HepG2 (cell line): ENCODE results near the gene LGALS1. TPM values are rescaled to one million over a fixed set of nuclear protein-coding genes. Genes with fewer than 3 reads are reported as not detected.

Source experiments
- ARNT ChIP-seq: fragments of 450-650 bp; IDR thresholded peaks from 2 replicates; pipeline ENCODE4 v1.6.1; 2017
- CBFB ChIP-seq: sonication (generic); formaldehyde crosslinking; IDR thresholded peaks from 2 replicates; pipeline ENCODE4 v1.4.0; 2020; ENCODE audit warnings: missing genetic modification reagents
- DMAP1 ChIP-seq: IDR thresholded peaks from 2 replicates; pipeline ENCODE4 v1.6.1; 2016
- KAT8 ChIP-seq: IDR thresholded peaks from 2 replicates; pipeline ENCODE4 v1.6.1; 2016; ENCODE audit warnings: missing genetic modification reagents, missing compliant biosample characterization
- MAFG ChIP-seq: sonication (generic); formaldehyde crosslinking; IDR thresholded peaks from 2 replicates; pipeline ENCODE4 v1.5.1; 2020; ENCODE audit warnings: mild to moderate bottlenecking, missing genetic modification reagents
- NBN ChIP-seq: fragments of 450-650 bp; conservative IDR thresholded peaks from 2 replicates; pipeline ENCODE4 v1.6.1; 2017
- PAX8 ChIP-seq: sonication (generic); formaldehyde crosslinking; IDR thresholded peaks from 2 replicates; pipeline ENCODE4 v1.8.0; 2022; ENCODE audit warnings: mild to moderate bottlenecking, missing genetic modification reagents, borderline replicate concordance
- RXRA ChIP-seq: sonication (generic); formaldehyde crosslinking; IDR thresholded peaks from 2 replicates; pipeline ENCODE4 v1.5.1; 2020; ENCODE audit warnings: missing genetic modification reagents
- ZFX ChIP-seq: sonication (generic); formaldehyde crosslinking; IDR thresholded peaks from 2 replicates; pipeline ENCODE4 v1.4.0; 2020; ENCODE audit warnings: mild to moderate bottlenecking, low read depth, missing genetic modification reagents, moderate library complexity
- ZSCAN9 ChIP-seq: IDR thresholded peaks from 2 replicates; pipeline ENCODE4 v1.6.1; 2016; ENCODE audit warnings: borderline replicate concordance
- polyA plus RNA-seq, 8 experiments: library from polyadenylated mRNA; depleted of rRNA in 3 of 8; stranded (reverse) in 7 of 8; unstranded in 1 of 8; fragments of >200 nt; fragmentation: Illumina TruSeq in 4 of 8; extraction: Trizol in 4 of 8; gene quantifications; 2 replicates each; pipeline versions ENCODE4 v1.2.1 to v1.2.3, GENCODE V29; 2011 to 2016; ENCODE audit warnings: low read depth in 4 of 8, missing spikeins in 1 of 8, mixed read lengths in 1 of 8; ENCODE audit not compliant: insufficient read depth in 1 of 8
- total RNA-seq, 5 experiments: library from RNA; depleted of rRNA; stranded (reverse); fragments of >200 nt; fragmentation: Illumina TruSeq; extraction: Trizol; gene quantifications; 2 replicates each; pipeline ENCODE4 v1.2.3, GENCODE V29; 2016; ENCODE audit warnings: low read depth in 1 of 5
- TF ChIP-seq, protein P1 (sequence below): sonication (generic); formaldehyde crosslinking; IDR thresholded peaks from 2 replicates; pipeline ENCODE4 v1.5.1; 2020; ENCODE audit warnings: mild to moderate bottlenecking, missing genetic modification reagents, moderate library complexity
- TF ChIP-seq, protein P2 (sequence below): sonication (generic); formaldehyde crosslinking; IDR thresholded peaks from 2 replicates; pipeline ENCODE4 v1.5.1; 2020; ENCODE audit warnings: missing genetic modification reagents, mild to moderate bottlenecking, borderline replicate concordance
- TF ChIP-seq, protein P3 (sequence below): IDR thresholded peaks from 2 replicates; pipeline ENCODE4 v1.6.1; 2016; ENCODE audit warnings: low read depth, borderline replicate concordance
- TF ChIP-seq, protein P4 (sequence below): IDR thresholded peaks from 2 replicates; pipeline ENCODE4 v1.6.1; 2016; ENCODE audit warnings: missing genetic modification reagents, missing compliant biosample characterization
- TF ChIP-seq, protein P5 (sequence below): sonication (generic); formaldehyde crosslinking; IDR thresholded peaks from 2 replicates; pipeline ENCODE4 v1.8.0; 2022; ENCODE audit warnings: mild to moderate bottlenecking, missing genetic modification reagents; ENCODE audit not compliant: insufficient replicate concordance
- TF ChIP-seq, protein P6 (sequence below): sonication (generic); formaldehyde crosslinking; IDR thresholded peaks from 2 replicates; pipeline ENCODE4 v1.5.0; 2020; ENCODE audit warnings: missing genetic modification reagents

The LGALS1 gene
- total and polyA plus RNA-seq, 2 of the 13 experiments (the other 11 are each of a cell fraction or from before 2014, with no cell fraction given): 103 to 858 TPM

DNA sequence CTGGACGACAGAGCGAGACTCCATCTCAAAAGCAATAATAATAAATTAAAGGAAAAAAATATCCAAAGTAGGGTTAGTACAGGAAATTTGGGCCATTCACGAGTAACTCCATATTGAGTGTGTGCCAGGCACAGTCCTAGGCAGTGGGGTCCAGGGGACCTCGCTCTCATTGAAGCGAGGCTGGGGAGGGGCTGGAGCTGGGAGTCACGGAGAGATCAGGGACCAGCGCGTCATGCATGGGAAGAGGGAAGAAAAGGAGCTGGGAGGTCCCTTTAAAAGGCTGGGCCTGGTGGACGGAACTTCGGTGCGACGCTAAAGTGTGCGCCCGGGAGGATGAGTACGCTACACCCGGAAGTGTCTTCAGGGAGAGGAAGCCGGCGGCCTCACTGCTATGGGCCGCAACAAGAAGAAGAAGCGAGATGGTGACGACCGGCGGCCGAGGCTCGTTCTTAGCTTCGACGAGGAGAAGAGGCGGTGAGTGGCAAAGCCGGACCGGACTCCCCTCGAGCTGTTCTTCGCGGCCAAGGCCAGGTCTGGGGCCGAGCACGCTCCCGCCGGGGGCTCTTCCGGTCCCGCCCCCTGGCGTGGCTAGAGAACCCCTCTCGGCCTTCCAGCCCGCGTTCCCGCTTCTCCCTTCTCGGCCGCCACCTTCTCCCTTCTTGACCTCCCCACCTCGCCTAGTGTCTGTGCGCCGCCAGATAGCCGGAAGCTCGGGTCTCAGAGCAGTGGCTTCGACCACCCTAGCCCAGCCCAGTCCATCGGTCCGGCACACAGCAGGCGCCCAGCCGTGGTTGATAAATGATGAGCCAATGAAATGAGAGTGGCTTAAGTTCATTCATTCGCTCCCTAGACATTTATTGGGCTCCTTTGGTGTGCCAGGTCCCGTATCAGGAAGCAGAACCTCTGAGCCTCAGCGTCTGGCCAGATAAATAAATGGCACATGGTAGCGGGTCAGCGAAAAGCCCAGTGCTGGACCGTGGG, 10.9 kb downstream of the LGALS1 start, which contains the start of gene NOL12 (continued):
- TF ChIP-seq, protein P1, sequence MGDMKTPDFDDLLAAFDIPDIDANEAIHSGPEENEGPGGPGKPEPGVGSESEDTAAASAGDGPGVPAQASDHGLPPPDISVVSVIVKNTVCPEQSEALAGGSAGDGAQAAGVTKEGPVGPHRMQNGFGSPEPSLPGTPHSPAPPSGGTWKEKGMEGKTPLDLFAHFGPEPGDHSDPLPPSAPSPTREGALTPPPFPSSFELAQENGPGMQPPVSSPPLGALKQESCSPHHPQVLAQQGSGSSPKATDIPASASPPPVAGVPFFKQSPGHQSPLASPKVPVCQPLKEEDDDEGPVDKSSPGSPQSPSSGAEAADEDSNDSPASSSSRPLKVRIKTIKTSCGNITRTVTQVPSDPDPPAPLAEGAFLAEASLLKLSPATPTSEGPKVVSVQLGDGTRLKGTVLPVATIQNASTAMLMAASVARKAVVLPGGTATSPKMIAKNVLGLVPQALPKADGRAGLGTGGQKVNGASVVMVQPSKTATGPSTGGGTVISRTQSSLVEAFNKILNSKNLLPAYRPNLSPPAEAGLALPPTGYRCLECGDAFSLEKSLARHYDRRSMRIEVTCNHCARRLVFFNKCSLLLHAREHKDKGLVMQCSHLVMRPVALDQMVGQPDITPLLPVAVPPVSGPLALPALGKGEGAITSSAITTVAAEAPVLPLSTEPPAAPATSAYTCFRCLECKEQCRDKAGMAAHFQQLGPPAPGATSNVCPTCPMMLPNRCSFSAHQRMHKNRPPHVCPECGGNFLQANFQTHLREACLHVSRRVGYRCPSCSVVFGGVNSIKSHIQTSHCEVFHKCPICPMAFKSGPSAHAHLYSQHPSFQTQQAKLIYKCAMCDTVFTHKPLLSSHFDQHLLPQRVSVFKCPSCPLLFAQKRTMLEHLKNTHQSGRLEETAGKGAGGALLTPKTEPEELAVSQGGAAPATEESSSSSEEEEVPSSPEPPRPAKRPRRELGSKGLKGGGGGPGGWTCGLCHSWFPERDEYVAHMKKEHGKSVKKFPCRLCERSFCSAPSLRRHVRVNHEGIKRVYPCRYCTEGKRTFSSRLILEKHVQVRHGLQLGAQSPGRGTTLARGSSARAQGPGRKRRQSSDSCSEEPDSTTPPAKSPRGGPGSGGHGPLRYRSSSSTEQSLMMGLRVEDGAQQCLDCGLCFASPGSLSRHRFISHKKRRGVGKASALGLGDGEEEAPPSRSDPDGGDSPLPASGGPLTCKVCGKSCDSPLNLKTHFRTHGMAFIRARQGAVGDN: peak; percentile 91
- TF ChIP-seq KAT8 (peak; percentile 99), ZSCAN9 (CRISPR knock-in tag) (peak; percentile 69; the same call in 1 of the 2 replicates), NBN (no peak), MAFG (CRISPR knock-in tag) (no peak), ZFX (peak; percentile 98), RXRA (CRISPR knock-in tag) (peak; percentile 70), PAX8 (CRISPR knock-in tag) (peak; percentile 63; the same call in 1 of the 2 replicates), DMAP1 (CRISPR knock-in tag) (peak; percentile 93), ARNT (no peak), CBFB (CRISPR knock-in tag) (peak; percentile 83)
- TF ChIP-seq, protein P2, sequence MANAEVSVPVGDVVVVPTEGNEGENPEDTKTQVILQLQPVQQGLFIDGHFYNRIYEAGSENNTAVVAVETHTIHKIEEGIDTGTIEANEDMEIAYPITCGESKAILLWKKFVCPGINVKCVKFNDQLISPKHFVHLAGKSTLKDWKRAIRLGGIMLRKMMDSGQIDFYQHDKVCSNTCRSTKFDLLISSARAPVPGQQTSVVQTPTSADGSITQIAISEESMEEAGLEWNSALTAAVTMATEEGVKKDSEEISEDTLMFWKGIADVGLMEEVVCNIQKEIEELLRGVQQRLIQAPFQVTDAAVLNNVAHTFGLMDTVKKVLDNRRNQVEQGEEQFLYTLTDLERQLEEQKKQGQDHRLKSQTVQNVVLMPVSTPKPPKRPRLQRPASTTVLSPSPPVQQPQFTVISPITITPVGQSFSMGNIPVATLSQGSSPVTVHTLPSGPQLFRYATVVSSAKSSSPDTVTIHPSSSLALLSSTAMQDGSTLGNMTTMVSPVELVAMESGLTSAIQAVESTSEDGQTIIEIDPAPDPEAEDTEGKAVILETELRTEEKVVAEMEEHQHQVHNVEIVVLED (CRISPR knock-in tag): peak; percentile 77
- TF ChIP-seq, protein P3, sequence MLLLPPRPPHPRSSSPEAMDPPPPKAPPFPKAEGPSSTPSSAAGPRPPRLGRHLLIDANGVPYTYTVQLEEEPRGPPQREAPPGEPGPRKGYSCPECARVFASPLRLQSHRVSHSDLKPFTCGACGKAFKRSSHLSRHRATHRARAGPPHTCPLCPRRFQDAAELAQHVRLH (CRISPR knock-in tag): 0 out of 2 replicates have a peak, but pooled peaks have one; percentile 50
- TF ChIP-seq, protein P4, sequence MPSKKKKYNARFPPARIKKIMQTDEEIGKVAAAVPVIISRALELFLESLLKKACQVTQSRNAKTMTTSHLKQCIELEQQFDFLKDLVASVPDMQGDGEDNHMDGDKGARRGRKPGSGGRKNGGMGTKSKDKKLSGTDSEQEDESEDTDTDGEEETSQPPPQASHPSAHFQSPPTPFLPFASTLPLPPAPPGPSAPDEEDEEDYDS (CRISPR knock-in tag): no peak
- TF ChIP-seq, protein P5, sequence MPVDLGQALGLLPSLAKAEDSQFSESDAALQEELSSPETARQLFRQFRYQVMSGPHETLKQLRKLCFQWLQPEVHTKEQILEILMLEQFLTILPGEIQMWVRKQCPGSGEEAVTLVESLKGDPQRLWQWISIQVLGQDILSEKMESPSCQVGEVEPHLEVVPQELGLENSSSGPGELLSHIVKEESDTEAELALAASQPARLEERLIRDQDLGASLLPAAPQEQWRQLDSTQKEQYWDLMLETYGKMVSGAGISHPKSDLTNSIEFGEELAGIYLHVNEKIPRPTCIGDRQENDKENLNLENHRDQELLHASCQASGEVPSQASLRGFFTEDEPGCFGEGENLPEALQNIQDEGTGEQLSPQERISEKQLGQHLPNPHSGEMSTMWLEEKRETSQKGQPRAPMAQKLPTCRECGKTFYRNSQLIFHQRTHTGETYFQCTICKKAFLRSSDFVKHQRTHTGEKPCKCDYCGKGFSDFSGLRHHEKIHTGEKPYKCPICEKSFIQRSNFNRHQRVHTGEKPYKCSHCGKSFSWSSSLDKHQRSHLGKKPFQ (CRISPR knock-in tag): no peak
- TF ChIP-seq, protein P6, sequence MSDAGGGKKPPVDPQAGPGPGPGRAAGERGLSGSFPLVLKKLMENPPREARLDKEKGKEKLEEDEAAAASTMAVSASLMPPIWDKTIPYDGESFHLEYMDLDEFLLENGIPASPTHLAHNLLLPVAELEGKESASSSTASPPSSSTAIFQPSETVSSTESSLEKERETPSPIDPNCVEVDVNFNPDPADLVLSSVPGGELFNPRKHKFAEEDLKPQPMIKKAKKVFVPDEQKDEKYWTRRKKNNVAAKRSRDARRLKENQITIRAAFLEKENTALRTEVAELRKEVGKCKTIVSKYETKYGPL (CRISPR knock-in tag): no peak
